OCI-LY3 (cell line): ENCODE data around the gene ST3GAL3.

ENCODE experiments used
- CTCF ChIP-seq: fragments of 200-600, 300-600 bp; sonication (generic); IDR thresholded peaks from 2 replicates; pipeline ENCODE4 v1.5.1; 2014; ENCODE audit warnings: antibody characterized with exemption, low read length, low read depth
- EZH2phosphoT487 ChIP-seq: fragments of 200-600 bp; shearing (Covaris generic); IDR thresholded peaks from 2 replicates; pipeline ENCODE4 v1.6.1; 2018; ENCODE audit warnings: antibody characterized with exemption, mixed run types, low read depth

- TF ChIP-seq CTCF = no peak
- TF ChIP-seq EZH2phosphoT487 = no peak
Observed at GRCh38 chr1:43877101-43877500, 169.8 kb downstream of the ST3GAL3 start.
